T-cell (primary cell): ENCODE data around the gene PIM2. TPM values are rescaled to one million over a fixed set of nuclear protein-coding genes. Genes with fewer than 3 reads are reported as not detected.

Source experiments
- ATAC-seq, 4 experiments: fragments of 200-7000 bp in 3 of 4; fragments of 150-1000 bp in 1 of 4; cut with Tn5 transposase; replicated peaks in 1 of 4; 1 replicate in 3 of 4; 2 replicates in 1 of 4; pipeline ENCODE4 v1.10.0; 2021; ENCODE audit warnings: moderate library complexity in 3 of 4, mild to moderate bottlenecking in 2 of 4, moderate number of reproducible peaks in 1 of 4
- CTCF ChIA-PET, 2 donors: fragments of 300-600 bp; sonication (Branson Sonifier 250); formaldehyde crosslinking; loops; one replicate each; lab custom pipeline; 2022; ENCODE audit warnings: antibody characterized with exemption in 2 of 2; lab: Charles Lee
- POLR2A ChIA-PET, 2 donors: fragments of 300-600 bp; sonication (Branson Sonifier 250); formaldehyde crosslinking; loops; one replicate each; lab custom pipeline; 2022; ENCODE audit warnings: antibody characterized with exemption in 2 of 2; lab: Charles Lee
- DNase-seq, 35 experiments: peaks; one replicate each; pipeline versions ENCODE4 v3.0.0 to v3.0.0-alpha.2; 2013 to 2023
- H3K27ac ChIP-seq: one replicate; pipeline ENCODE4 v1.5.1; 2013; ENCODE audit warnings: low read length
- H3K27me3 ChIP-seq, 2 experiments: replicated peaks in 1 of 2; 1 replicate in 1 of 2; 2 replicates in 1 of 2; pipeline versions ENCODE4 v1.6.1 to v1.7.0; 2013; ENCODE audit warnings: low read length in 1 of 2, mixed read lengths in 1 of 2; ENCODE audit not compliant: control insufficient read depth in 2 of 2, insufficient read depth in 2 of 2; ENCODE audit errors: extremely low read depth in 1 of 2
- H3K36me3 ChIP-seq, 2 donors: 1 replicate in 1 of 2; 2 replicates in 1 of 2; pipeline versions ENCODE4 v1.6.1 to v1.7.0; 2013; ENCODE audit warnings: low read length in 1 of 2; ENCODE audit not compliant: control insufficient read depth in 2 of 2, insufficient read depth in 1 of 2; ENCODE audit errors: extremely low read depth in 1 of 2
- H3K4me1 ChIP-seq, 2 experiments: 1 replicate in 1 of 2; 2 replicates in 1 of 2; pipeline versions ENCODE4 v1.6.1 to v1.7.0; 2013; ENCODE audit warnings: low read length in 2 of 2, mixed read lengths in 1 of 2; ENCODE audit not compliant: insufficient read depth in 2 of 2, control insufficient read depth in 1 of 2; ENCODE audit errors: extremely low read depth in 1 of 2
- H3K4me3 ChIP-seq, 2 donors: 1 replicate in 1 of 2; 2 replicates in 1 of 2; pipeline versions ENCODE4 v1.5.1 to v1.7.0; 2013; ENCODE audit warnings: mild to moderate bottlenecking in 2 of 2, low read length in 1 of 2, moderate library complexity in 1 of 2; ENCODE audit not compliant: control insufficient read depth in 1 of 2; ENCODE audit errors: extremely low read depth in 1 of 2
- H3K9me3 ChIP-seq: 2 replicates; pipeline ENCODE4 v1.7.0; 2013
- H3K27ac Mint-ChIP-seq, 2 donors: one replicate each; pipeline ENCODE4 v1.8.0; 2020 to 2021; ENCODE audit warnings: mild to moderate bottlenecking in 2 of 2, mixed read lengths in 2 of 2
- H3K27me3 Mint-ChIP-seq, 2 donors: one replicate each; pipeline ENCODE4 v1.8.0; 2021 to 2022; ENCODE audit warnings: mixed read lengths in 2 of 2
- H3K36me3 Mint-ChIP-seq: one replicate; pipeline ENCODE4 v1.8.0; 2021; ENCODE audit warnings: mixed read lengths
- H3K4me1 Mint-ChIP-seq, 3 donors: one replicate each; pipeline ENCODE4 v1.8.0; 2020 to 2022; ENCODE audit warnings: mixed read lengths in 3 of 3, mild to moderate bottlenecking in 1 of 3
- H3K4me3 Mint-ChIP-seq, 3 donors: one replicate each; pipeline ENCODE4 v1.8.0; 2020 to 2022; ENCODE audit warnings: mild to moderate bottlenecking in 3 of 3, mixed read lengths in 3 of 3, moderate library complexity in 3 of 3
- H3K9me3 Mint-ChIP-seq, 3 donors: one replicate each; pipeline ENCODE4 v1.8.0; 2020 to 2022; ENCODE audit warnings: mixed read lengths in 3 of 3
- WGBS: methylation state at CpG from one replicate; pipeline ENCODE4 v1.1.5; 2013; ENCODE audit warnings: missing lambda C conversion rate; ENCODE audit not compliant: insufficient coverage; 5-methylcytosine and 5-hydroxymethylcytosine counted together
- total RNA-seq, 35 experiments: library from RNA in 6 of 35; stranded (reverse) in 6 of 35; fragments of 120-200 nt in 1 of 35; gene quantifications; one replicate each; pipeline versions ENCODE4 v1.2.1 to v1.2.4 and lab custom pipeline; 2013 to 2026

The PIM2 gene
- total RNA-seq, 5 donors from 2014 or later (not counting 1 experiment from before 2014, with no cell fraction given): 152 to 325 (median 160) TPM

DNA sequence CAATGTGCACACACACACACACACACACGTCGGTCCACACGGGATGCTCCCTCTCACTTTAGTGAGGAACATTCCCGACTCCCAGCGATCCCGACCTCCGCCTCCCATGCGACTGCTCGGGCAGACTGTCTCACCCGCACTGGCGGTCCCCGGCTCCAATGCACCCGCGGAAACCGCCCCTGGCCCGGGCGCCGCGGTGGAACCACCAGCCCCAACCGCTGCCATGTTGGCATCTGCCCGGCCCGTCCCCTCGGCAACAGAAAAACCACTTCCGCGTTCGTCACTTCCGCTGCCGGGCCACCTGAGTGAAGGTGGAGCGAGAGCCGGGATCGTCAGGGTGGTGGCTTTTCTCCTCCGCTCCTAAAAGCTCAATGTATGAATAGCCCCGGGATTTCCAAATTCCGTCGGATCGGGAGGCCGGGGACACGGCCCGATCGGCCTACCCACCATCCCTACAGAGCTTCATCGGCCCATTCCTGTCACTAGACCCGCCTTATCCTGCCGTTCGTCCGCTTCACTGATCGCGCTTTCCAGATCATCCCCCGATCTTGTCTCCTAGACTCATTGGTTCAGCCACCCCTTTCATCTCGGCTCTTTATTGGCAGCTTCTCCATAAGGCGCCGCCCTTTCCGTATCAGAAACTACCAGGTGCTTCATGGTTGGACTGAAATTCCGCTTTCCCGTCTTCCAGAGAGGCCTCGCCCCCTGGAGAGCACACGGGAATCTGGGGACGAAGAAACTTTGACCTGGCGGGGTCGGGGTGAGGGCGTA, 7.2 kb downstream of the PIM2 start, which contains the start of gene SLC35A2:
TSS of gene SLC35A2 (minus strand) at position 235 of the 771 bp plus-strand sequence. CDS start at position 225, 10 bp downstream.
- Histone ChIP-seq H3K4me1 (peaks cover 2 to 55% of the 10 kb centered on the region in 2 experiments), H3K36me3 (peaks cover 0 to 42% of the 10 kb centered on the region in 2 donors), H3K9me3 (no peaks in the 10 kb centered on the region), H3K27me3 (no peaks in the 10 kb centered on the region), H3K4me3 (peak within 1 kb of the TSS; percentile 68 to 85), H3K27ac (peak within 1 kb of the TSS; percentile 74)
- ATAC-seq: peak; percentile 76 to 83 (median 78)
- Mint-ChIP-seq H3K4me1 (peaks cover 49 to 59% (median 54%) of the 10 kb centered on the region in 3 donors), H3K4me3 (peak within 1 kb of the TSS; percentile 86 to 94 (median 88)), H3K27me3 (peaks cover 0 to 11% of the 10 kb centered on the region in 2 donors), H3K36me3 (peaks cover 15% of the 10 kb centered on the region), H3K27ac (peak within 1 kb of the TSS; percentile 92 to 93), H3K9me3 (no peaks in the 10 kb centered on the region)
- CTCF ChIA-PET: interaction anchor here (0.6 to 1.3 kb wide), 8 partner anchors 26 to 443 kb away, joined by 3 to 8 read pairs (median 5); no protein-coding TSS in a partner anchor
- peak; percentile 71 to 91 (median 87) for DNase-seq
- POLR2A ChIA-PET: interaction anchor here (0.9 to 2.2 kb wide), 6 partner anchors 10 to 28 kb away, joined by 3 to 16 read pairs (median 4); partner anchors contain the start of genes PQBP1 (in 2 of the 2) and TIMM17B (in 2 of the 2)
- WGBS: 0% methylated on average over 34 of the region's 60 CpGs

DNA sequence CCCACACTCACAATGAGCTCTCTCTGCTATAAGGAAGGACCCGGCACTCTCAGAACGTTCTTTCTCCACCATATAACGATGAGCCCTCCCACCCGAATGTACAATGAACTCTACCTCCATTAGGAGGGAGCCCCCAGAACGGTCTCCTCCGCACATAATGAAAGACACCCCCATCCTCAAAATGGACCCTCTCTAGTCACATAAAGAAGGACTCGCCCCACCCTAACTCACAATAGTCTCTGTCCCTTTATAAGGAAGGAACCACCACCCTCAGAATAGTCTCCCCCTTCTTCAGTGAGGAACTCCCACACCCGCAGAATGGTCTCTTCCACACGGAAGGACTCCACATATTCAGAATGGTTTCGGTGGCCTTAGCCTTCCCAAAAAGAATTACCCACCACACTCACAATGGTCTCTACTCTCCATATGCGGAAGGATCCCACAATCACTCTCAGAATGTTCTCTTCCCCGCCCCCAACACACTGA, 7.9 kb downstream of the PIM2 start:
- H3K27ac ChIP-seq: peak overlapping the region; percentile 74
- 0% methylated on average over 3 of the region's 12 CpGs for WGBS
- H3K9me3 Mint-ChIP-seq: no peaks in the 10 kb centered on the region
- POLR2A ChIA-PET: interaction anchor here (1.0 to 2.2 kb wide), 3 partner anchors 13 to 26 kb away, joined by 5 to 16 read pairs (median 8); partner anchors contain the start of genes PQBP1 (in 2 of the 2) and TIMM17B (in 2 of the 2)
- H3K27me3 ChIP-seq: no peaks in the 10 kb centered on the region
- CTCF ChIA-PET: interaction anchor here in 1 of 2 donors (0.7 to 1.3 kb wide), 3 partner anchors 26 to 35 kb away, joined by 3 to 8 read pairs (median 5); no protein-coding TSS in a partner anchor
- DNase-seq: no peak
- peak in 3 of 4 experiments; percentile 1 to 5 (median 2) for ATAC-seq
- H3K4me3 Mint-ChIP-seq: peak overlapping the region; percentile 86 to 94 (median 88)
- peaks cover 1 to 50% of the 10 kb centered on the region in 2 experiments for H3K4me1 ChIP-seq
- peaks cover 5 to 41% of the 10 kb centered on the region in 2 donors for H3K36me3 ChIP-seq
- H3K4me3 ChIP-seq: peak overlapping the region; percentile 68 to 85
- peak overlapping the region; percentile 92 to 93 for H3K27ac Mint-ChIP-seq
- peaks cover 0 to 11% of the 10 kb centered on the region in 2 donors for H3K27me3 Mint-ChIP-seq
- no peaks in the 10 kb centered on the region for H3K9me3 ChIP-seq
- peaks cover 15% of the 10 kb centered on the region for H3K36me3 Mint-ChIP-seq
- peaks cover 46 to 57% (median 54%) of the 10 kb centered on the region in 3 donors for H3K4me1 Mint-ChIP-seq

DNA sequence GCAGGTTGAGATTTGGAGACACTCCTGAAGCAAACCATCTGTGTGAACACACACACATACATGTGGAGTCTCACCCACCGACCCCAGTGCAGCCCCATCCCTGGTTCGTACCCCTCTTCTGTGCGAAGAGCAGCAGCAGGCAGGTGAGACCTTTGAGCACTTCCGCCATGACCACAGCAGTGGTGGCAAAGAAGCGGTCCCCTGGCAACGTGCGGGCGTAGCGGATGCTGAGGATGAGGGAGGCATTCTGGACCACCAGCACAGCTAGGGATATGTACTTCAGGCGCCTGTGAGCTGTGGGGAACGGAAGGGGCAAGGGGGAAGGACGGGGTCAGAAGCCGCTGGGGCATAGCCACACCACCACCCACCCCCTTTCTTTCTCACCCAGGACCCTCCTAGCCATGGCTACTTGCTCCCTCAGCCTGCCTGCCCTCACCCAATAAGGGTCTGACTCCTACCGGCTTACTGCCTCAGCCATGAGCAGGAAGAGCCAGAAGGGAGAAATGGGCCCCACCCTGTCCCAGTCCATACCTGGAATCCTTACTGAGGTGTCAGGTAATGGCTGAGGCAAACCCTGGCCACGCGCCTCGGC, 9.0 kb downstream of the PIM2 start:
- Mint-ChIP-seq H3K27ac (no peak overlapping the region), H3K36me3 (peaks cover 13% of the 10 kb centered on the region), H3K4me1 (peaks cover 39 to 45% (median 45%) of the 10 kb centered on the region in 3 donors), H3K9me3 (no peaks in the 10 kb centered on the region), H3K27me3 (peaks cover 0 to 11% of the 10 kb centered on the region in 2 donors), H3K4me3 (peak overlapping the region in 1 of 3 donors; percentile 86)
- Histone ChIP-seq H3K9me3 (no peaks in the 10 kb centered on the region), H3K36me3 (peaks cover 6 to 36% of the 10 kb centered on the region in 2 donors), H3K27me3 (no peaks in the 10 kb centered on the region), H3K4me1 (peaks cover 0 to 39% of the 10 kb centered on the region in 2 experiments), H3K4me3 (no peak overlapping the region), H3K27ac (no peak overlapping the region)
- ATAC-seq (no peak), DNase-seq (no peak)
- ChIA-PET POLR2A (no interaction called here), CTCF (no interaction called here)
- no CpG with 5 or more reads among the region's 17 CpGs for WGBS

DNA sequence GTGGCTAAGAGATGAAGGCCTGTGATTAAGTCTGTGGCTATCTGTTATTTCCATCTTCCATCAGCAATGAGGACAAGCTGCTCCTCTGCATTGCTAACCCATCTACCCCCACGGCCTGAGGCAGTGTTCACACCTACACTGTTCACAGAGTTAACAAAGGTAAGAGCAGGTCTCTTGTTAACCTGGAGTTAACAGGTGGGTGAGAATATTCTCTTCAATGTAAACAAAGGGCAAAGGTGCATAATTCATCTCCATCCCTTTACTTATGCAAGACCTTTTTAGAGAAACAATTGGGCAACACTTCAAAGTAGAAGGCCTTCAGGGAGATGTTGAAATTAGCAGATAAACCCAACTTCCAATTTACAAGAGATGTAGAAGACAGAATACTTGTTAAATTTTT, 10.2 kb downstream of the PIM2 start:
- ChIA-PET POLR2A (no interaction called here), CTCF (no interaction called here)
- no peak overlapping the region for H3K27ac ChIP-seq
- Mint-ChIP-seq H3K36me3 (peaks cover 8% of the 10 kb centered on the region), H3K27ac (no peak overlapping the region), H3K4me3 (no peak overlapping the region), H3K9me3 (no peaks in the 10 kb centered on the region), H3K27me3 (peaks cover 0 to 11% of the 10 kb centered on the region in 2 donors), H3K4me1 (peaks cover 27 to 33% (median 33%) of the 10 kb centered on the region in 3 donors)
- H3K27me3 ChIP-seq: no peaks in the 10 kb centered on the region
- peaks cover 6 to 26% of the 10 kb centered on the region in 2 donors for H3K36me3 ChIP-seq
- no peak overlapping the region for H3K4me3 ChIP-seq
- no CpG with 5 or more reads among the region's 1 CpG for WGBS
- DNase-seq (no peak), ATAC-seq (no peak)
- peaks cover 0 to 27% of the 10 kb centered on the region in 2 experiments for H3K4me1 ChIP-seq
- no peaks in the 10 kb centered on the region for H3K9me3 ChIP-seq

DNA sequence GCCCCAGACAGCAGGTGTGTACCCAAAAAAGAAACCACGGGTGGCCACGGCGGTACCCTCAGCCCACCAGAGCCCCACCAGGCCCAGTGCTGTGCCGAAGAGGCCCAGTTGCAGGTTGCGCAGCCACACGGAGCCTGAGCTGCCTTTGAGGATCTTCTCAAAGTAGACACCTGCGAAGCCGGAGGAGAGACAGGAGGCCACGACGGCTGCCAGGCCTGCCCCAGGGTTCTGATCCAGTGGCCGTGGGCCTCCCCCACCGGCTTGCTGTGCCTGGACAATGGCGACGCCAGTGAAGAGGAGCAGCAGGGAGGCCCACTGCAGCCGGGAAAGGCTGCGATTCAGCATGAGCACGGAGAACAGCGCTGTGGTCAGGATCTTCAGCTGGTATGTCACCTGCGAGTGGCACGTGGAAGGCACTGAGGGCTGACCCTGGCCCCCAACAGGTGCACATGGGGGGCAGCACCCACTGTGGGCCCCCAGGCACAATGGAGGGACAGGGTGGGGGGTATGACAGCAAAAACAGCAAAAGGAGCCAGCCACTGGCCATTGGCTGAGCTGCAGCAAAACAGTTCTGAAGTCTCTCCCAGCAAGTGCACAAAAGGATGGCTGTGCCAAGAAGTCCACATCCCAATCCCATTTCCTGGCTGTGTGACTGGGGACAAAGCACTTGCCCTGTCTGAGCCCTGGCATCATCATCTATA, 13.6 kb downstream of the PIM2 start:
- Mint-ChIP-seq H3K4me1 (peaks cover under 1 to 5% (median under 1%) of the 10 kb centered on the region in 3 donors), H3K36me3 (peaks cover 11% of the 10 kb centered on the region), H3K9me3 (no peaks in the 10 kb centered on the region), H3K4me3 (no peak overlapping the region), H3K27ac (no peak overlapping the region), H3K27me3 (peaks cover 0 to 4% of the 10 kb centered on the region in 2 donors)
- ATAC-seq (peak in 1 of 4 experiments; percentile 3), DNase-seq (no peak)
- 90% methylated on average over 17 of the region's 20 CpGs for WGBS
- H3K4me3 ChIP-seq: no peak overlapping the region
- peaks cover 6 to 45% of the 10 kb centered on the region in 2 donors for H3K36me3 ChIP-seq
- ChIA-PET POLR2A (no interaction called here), CTCF (no interaction called here)
- H3K9me3 ChIP-seq: no peaks in the 10 kb centered on the region
- H3K4me1 ChIP-seq: peaks cover 0 to 2% of the 10 kb centered on the region in 2 experiments
- H3K27ac ChIP-seq: no peak overlapping the region
- H3K27me3 ChIP-seq: no peaks in the 10 kb centered on the region
